Dendritic cell treated with granulocyte-macrophage colony-stimulating factor and Interleukin-4, amounts not matched to agents 40 ng/mL and 50 ng/mL, for 4 days (primary cell): ENCODE results near the gene GCSH.

ENCODE experiments used
- H3K27ac Mint-ChIP-seq: one replicate; pipeline ENCODE4 v1.8.0; 2022; ENCODE audit warnings: mild to moderate bottlenecking, mixed read lengths
- H3K27me3 Mint-ChIP-seq: one replicate; pipeline ENCODE4 v1.8.0; 2022; ENCODE audit warnings: mild to moderate bottlenecking, mixed read lengths
- H3K36me3 Mint-ChIP-seq: one replicate; pipeline ENCODE4 v1.8.0; 2022; ENCODE audit warnings: low read depth, mixed read lengths
- H3K4me1 Mint-ChIP-seq: one replicate; pipeline ENCODE4 v1.8.0; 2022; ENCODE audit warnings: low read depth, mixed read lengths
- H3K4me3 Mint-ChIP-seq: one replicate; pipeline ENCODE4 v1.8.0; 2022; ENCODE audit warnings: mild to moderate bottlenecking, moderate library complexity, mixed read lengths
- H3K9me3 Mint-ChIP-seq: one replicate; pipeline ENCODE4 v1.8.0; 2022; ENCODE audit warnings: mixed read lengths
- intact Hi-C: fragments of 100-400 bp; cut with micrococcal nuclease; formaldehyde crosslinking; loops from one replicate; pipeline ENCODE4 v1.15.0; 2022

The GCSH gene

DNA sequence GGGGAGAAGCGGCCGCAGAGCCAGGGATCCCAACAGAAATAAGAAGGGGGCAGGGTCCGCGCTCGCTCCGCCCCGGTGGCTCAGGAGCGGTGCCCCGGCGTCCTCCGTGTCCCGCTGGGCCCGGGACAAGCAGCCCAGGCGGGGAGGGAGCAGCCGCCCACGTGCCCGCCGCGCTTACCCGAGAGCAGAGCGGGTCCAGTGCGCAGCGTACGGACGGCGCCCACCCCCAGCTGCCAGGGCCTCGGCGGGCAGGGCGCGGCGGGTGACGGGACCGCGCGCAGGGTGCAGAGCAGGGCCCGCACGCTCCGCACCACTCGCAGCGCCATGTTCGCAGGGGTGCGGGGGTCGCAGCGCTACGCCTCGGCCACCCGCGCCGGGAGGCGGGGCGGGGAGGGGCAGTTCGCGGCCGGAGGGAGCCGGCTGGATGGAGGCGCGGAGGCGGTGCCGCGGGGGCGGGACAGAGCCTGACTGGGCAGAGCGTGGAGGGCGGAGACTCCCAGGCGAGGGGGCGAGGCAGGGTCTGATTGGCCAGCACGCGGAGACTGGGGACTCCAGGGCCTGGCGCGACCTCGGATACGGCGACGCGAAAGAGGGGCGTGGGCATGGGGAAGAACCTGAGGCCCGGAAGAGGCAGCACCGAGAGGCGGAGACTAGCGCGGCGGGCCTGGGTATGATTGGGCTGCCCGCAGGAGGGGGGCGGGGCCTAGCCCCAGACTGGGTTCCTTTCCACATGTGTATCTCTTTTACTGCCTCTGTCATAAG lies at the start of gene GCSH:
Gene GCSH (minus strand): TSS at position 443 of the 762 bp plus-strand sequence. CDS start 117 bp downstream, at position 326.
- H3K27ac Mint-ChIP-seq = peak within 1 kb of the TSS; percentile 27
- intact Hi-C loops = loop anchor here (1.0 to 2.0 kb wide), 2 partner anchors 19 to 89 kb away; partner anchors contain the start of genes C16orf46, CENPN and CMC2
- H3K4me1 Mint-ChIP-seq = peaks cover 12% of the 10 kb centered on the region
- no peaks in the 10 kb centered on the region for H3K9me3 Mint-ChIP-seq
- peak within 1 kb of the TSS; percentile 82 for H3K4me3 Mint-ChIP-seq
- H3K27me3 Mint-ChIP-seq = peaks cover 8% of the 10 kb centered on the region
- H3K36me3 Mint-ChIP-seq = no peaks in the 10 kb centered on the region

DNA sequence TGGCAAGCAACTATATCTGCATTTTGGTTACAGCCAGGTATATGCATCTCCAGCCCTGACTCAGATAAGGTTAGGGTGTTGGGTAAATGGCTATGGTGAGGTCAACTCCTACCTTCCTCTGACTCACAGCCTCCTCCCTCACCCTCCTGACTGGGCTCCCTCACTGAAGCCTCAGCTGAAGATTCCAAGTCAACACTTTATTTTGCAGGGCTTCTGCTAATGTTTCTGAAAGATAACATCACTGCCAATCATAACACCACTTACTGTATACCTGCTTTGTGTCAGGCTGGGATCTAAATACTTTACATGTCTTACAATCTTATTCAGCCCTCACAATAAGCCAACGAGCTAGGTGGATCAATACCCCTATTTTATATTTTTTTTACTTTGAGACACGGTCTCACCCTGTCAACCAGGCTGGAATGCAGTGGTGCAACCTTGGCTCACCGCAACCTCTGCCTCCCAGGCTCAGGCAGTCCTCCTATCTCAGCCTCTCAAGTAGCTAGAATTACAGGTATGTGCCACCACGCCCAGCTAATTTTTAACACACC lies 47.8 kb upstream of the GCSH start:
- H3K9me3 Mint-ChIP-seq = no peaks in the 10 kb centered on the region
- H3K27me3 Mint-ChIP-seq = peaks cover 3% of the 10 kb centered on the region
- intact Hi-C loops = no loop called here

DNA sequence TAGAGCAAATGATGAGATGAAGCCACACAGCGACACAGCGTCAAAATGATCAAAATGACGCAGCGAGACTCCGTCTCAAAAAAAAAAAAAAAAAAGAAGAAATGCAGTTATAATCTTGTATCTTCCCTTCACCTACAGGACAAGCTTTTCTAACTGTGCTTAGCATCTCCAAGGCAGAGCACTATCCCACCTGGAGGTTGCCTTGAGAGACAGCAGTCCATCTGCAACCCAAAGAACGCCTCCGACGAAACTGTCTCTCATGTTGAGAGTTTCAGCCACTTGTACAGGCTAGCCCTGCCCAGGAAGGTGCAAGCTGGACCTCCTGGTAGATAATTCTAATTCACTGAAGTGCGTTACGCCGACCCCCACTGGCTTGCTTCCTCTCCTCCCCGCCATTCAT lies 46.7 kb upstream of the GCSH start:
- H3K27me3 Mint-ChIP-seq = peaks cover 4% of the 10 kb centered on the region
- H3K4me1 Mint-ChIP-seq = no peaks in the 10 kb centered on the region
- no peak overlapping the region for H3K4me3 Mint-ChIP-seq
- intact Hi-C loops = no loop called here
- H3K36me3 Mint-ChIP-seq = no peaks in the 10 kb centered on the region
- no peak overlapping the region for H3K27ac Mint-ChIP-seq
- no peaks in the 10 kb centered on the region for H3K9me3 Mint-ChIP-seq

More for the DNA sequence above, 47.8 kb upstream of the GCSH start:
- Mint-ChIP-seq H3K27ac (no peak overlapping the region), H3K36me3 (no peaks in the 10 kb centered on the region), H3K4me1 (no peaks in the 10 kb centered on the region), H3K4me3 (no peak overlapping the region)

DNA sequence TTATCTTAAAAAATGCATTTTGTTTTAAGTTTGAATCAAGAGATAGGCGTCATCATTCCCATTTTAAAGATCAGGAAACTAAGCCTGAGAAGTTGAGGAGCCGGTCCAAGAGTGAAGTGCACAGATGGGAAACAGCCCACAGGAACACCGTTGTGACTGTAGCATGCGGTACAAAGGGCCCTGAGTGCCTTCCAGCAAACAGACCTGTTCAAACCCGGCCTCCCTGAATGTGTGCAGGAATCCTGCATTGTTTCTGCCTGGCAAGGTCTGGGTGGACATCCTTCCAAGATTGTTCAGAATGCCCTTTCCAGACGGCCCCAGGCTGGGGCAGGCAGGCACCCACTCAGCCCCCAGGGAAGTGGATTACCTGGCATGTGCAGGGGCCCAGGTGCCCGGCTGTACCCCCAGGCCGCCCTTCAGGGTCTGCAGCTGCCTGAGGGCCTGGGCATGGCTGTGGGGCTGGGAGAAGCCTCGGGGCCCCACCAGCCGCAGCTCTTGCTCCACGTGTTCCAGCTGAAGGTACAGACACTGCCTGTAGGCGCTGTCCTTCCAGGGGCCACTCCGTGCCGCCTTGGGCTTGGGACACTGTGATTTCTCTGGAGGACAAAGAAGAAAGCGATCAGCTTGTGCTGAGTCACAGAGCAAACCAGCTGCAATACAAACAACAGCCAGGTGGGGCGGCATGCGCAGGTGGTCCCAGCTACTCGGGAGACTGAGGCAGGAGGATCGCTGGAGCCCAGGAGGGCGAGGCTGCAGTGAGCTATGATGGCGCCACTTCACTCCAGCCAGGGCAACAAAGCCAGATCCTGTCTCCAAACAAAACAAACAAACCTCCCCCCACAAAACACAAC lies 45.0 kb upstream of the GCSH start:
- Mint-ChIP-seq H3K4me1 (no peaks in the 10 kb centered on the region), H3K4me3 (no peak overlapping the region), H3K9me3 (no peaks in the 10 kb centered on the region), H3K36me3 (no peaks in the 10 kb centered on the region), H3K27me3 (peaks cover 4% of the 10 kb centered on the region), H3K27ac (no peak overlapping the region)
- intact Hi-C loops = no loop called here

DNA sequence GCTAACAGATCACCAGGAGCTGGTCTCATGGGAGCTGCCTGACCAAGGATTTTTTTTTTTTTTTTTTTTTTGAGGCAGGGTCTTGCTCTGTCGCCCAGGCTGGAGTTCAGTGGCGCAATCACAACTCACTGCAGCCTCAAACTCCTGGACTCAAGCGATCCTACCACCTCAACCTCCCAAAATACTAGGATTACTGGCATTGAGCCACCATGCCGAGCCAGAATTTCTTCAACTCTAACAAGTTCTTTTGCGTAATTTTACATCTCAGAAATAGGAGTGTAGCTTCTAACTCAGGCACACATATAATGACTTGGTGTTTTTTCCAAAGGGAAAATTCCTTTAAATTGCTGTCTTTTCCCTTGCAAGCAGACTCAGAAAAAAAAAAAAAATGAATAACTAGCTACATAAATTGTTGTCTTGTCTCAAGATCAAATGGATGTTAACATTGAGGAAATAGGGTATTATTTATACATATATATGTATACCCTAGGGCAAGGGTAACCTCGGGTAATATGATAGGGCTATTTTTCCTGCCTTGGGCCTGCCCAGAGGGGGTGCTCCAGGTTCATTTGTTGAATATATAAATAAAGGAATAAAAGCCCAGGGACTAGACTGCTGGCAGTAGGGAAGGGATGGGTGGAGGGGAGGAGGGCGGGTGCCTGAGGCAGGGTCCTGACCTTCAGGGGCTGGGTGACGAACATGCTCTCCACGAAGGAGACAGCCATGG lies 42.8 kb upstream of the GCSH start:
- no peaks in the 10 kb centered on the region for H3K36me3 Mint-ChIP-seq
- no peak overlapping the region for H3K27ac Mint-ChIP-seq
- H3K4me1 Mint-ChIP-seq = no peaks in the 10 kb centered on the region
- intact Hi-C loops = no loop called here
- H3K9me3 Mint-ChIP-seq = no peaks in the 10 kb centered on the region
- H3K27me3 Mint-ChIP-seq = peaks cover 1% of the 10 kb centered on the region
- no peak overlapping the region for H3K4me3 Mint-ChIP-seq

DNA sequence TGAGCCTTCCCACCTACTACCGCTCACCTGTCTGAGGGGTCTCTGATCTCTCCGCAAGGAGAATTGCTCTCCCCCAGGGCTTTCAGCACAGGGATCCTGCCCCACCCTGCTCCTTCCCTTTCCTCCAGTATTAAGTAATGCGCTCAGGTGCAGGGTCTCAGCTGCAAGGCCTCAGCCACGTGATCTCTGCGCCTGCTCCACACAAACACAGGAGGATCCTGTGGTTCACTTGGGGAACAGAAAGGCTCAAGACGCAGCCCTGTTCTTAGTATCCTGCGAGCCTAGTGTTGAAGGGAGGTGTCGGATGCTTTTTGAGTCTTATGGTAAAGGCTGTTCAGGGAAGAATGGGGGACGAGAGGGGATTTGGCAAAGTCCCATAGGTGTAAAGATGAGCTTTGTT lies 41.6 kb upstream of the GCSH start:
- Mint-ChIP-seq H3K9me3 (no peaks in the 10 kb centered on the region), H3K36me3 (no peaks in the 10 kb centered on the region), H3K4me1 (no peaks in the 10 kb centered on the region), H3K27ac (no peak overlapping the region), H3K27me3 (peaks cover 1% of the 10 kb centered on the region), H3K4me3 (no peak overlapping the region)
- intact Hi-C loops = no loop called here

DNA sequence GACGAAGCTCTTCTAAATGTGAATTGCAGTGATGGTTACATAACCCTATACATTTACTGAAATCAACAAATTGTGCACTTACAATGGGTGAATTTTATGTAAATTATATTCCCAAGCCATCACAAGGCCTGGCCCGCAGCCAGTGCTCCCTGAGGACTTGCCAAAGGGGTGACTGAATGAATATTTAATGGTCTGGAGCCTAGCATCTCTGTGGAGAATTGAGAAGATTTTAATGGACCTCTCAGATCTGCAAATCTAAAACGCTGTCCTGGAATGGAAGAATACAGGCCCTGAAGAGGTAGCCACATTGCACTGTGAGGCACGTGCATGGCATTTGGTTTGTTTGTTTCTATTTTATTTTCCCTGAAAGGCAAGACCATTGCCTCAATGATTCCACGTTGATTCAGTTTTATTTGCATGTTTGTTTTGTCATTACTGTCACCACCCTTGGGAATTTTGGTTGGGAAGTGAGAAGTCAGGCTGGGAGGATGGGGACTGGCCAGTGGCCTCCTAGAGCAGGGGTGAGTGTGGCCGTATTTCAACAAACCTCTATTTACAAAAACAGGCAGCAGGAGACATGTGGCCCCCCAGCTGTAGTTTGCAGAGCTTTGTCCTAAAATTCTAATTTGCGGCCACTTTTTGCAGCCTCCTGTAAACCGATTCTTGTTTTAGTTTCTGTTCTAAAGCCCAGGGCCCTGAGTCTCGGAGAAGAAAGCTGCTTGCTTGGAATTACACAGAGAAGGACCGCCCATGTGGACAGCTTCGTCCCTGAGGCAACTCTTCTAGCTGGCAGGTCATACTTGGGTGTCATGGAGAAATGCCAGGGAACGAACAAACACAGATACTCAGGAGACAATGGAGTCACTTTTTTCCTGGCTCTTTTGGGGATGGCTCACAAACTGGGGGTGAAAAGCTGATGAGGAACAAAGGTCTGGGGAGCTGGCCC lies 40.5 kb upstream of the GCSH start:
- peaks cover 1% of the 10 kb centered on the region for H3K27me3 Mint-ChIP-seq
- H3K4me3 Mint-ChIP-seq = no peak overlapping the region
- H3K36me3 Mint-ChIP-seq = no peaks in the 10 kb centered on the region
- H3K9me3 Mint-ChIP-seq = no peaks in the 10 kb centered on the region
- H3K27ac Mint-ChIP-seq = no peak overlapping the region
- intact Hi-C loops = no loop called here
- no peaks in the 10 kb centered on the region for H3K4me1 Mint-ChIP-seq

DNA sequence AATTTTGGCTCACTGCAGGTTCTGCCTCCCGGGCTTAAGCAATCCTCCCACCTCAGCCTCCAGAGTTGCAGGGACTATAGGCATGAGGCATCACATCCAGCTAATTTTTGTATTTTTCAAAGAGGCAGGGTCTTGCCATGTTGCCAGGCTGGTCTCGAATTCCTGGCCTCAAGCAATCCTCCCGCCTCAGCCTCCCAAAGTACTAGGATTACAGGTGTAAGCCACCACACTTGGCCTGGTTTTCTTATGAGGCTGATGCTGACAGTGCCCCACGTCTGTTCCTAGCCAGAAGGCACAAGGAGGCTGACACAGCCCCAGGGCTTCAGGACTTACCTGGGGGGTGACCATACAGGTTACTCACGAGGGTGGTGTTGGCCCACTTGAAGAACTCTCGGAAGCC lies 33.9 kb upstream of the GCSH start:
- Mint-ChIP-seq H3K4me3 (no peak overlapping the region), H3K4me1 (no peaks in the 10 kb centered on the region), H3K27ac (no peak overlapping the region), H3K36me3 (no peaks in the 10 kb centered on the region), H3K9me3 (no peaks in the 10 kb centered on the region), H3K27me3 (no peaks in the 10 kb centered on the region)
- intact Hi-C loops = no loop called here

DNA sequence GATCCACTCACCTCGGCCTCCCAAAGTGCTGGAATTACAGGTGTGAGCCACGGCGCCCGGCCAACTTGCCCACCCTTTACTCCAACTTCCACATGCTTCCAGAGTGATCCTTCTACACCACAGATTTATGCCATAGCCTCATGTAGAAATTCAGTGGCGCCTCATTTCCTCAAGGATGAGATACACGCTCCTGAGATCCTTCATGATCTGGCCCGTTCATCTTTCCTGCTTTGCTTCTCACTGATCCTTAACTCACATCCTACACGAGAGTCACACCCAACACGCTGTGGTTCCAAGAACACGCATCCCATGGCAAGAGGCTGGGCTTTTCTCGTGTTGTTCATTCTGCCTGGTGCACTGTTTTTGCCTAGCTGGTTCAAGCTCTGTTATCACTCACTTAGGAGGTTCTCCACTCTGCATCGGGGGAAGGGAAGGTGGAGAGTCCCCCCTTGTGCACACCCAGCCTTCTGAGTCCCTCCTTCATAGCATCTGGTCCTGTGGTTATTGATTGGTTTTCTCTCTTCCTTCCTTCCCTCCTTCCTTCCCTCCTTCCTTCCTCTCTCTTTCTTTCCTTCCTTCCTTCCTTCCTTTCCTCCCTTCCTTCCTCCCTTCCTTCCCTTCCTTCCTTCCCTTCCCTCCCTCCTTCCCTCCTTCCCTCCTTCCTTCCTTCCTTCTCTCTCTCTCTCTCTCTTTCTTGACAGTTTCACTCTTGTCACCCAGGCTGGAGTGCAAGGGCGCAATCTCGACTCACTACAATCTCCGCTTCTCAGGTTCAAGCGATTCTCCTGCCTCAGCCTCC lies 32.7 kb upstream of the GCSH start:
- intact Hi-C loops = no loop called here
- H3K4me1 Mint-ChIP-seq = no peaks in the 10 kb centered on the region
- no peaks in the 10 kb centered on the region for H3K9me3 Mint-ChIP-seq
- no peaks in the 10 kb centered on the region for H3K27me3 Mint-ChIP-seq
- no peak overlapping the region for H3K27ac Mint-ChIP-seq
- H3K36me3 Mint-ChIP-seq = no peaks in the 10 kb centered on the region
- no peak overlapping the region for H3K4me3 Mint-ChIP-seq

DNA sequence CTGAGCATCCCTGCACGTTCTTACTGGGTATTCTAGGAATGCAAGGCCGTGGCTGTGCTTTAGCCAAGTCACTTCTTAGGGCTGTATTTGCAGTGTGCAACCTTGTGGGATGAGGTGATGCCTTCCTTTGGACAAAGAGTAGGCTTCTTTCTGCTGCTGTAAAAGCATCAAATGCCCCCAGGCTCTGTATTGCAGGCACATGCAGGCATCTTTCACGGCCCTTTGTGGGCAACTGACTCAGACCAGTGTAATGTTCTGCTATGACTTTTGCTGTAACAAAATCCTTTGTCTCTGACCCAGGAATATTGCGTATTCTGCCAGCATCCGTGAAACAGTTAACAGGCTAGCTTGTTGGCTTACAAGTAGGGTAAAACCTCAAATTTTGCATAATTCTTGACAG lies 30.9 kb upstream of the GCSH start:
- intact Hi-C loops = no loop called here
- H3K4me1 Mint-ChIP-seq = no peaks in the 10 kb centered on the region
- H3K9me3 Mint-ChIP-seq = no peaks in the 10 kb centered on the region
- no peak overlapping the region for H3K27ac Mint-ChIP-seq
- H3K27me3 Mint-ChIP-seq = no peaks in the 10 kb centered on the region
- no peak overlapping the region for H3K4me3 Mint-ChIP-seq
- no peaks in the 10 kb centered on the region for H3K36me3 Mint-ChIP-seq

- H3K36me3 Mint-ChIP-seq = no peaks in the 10 kb centered on the region
- peaks cover 1% of the 10 kb centered on the region for H3K27me3 Mint-ChIP-seq
- H3K4me1 Mint-ChIP-seq = no peaks in the 10 kb centered on the region
- H3K27ac Mint-ChIP-seq = no peak overlapping the region
- no peak overlapping the region for H3K4me3 Mint-ChIP-seq
- intact Hi-C loops = no loop called here
- H3K9me3 Mint-ChIP-seq = no peaks in the 10 kb centered on the region
Observed at GRCh38 chr16:81123092-81123852, 27.1 kb upstream of the GCSH start.

GRCh38 chr16:81121474-81121990 lies 25.3 kb upstream of the GCSH start:
- Mint-ChIP-seq H3K4me1 (no peaks in the 10 kb centered on the region), H3K27me3 (peaks cover 1% of the 10 kb centered on the region), H3K9me3 (no peaks in the 10 kb centered on the region), H3K4me3 (no peak overlapping the region), H3K27ac (no peak overlapping the region), H3K36me3 (no peaks in the 10 kb centered on the region)
- intact Hi-C loops = no loop called here
